NCI-H2196 treated with DMSO at 0.1 percent for 48 hours (cell line): ENCODE results near the gene KRTAP4-7.
"Not testable (repeated sequence)": the region's sequence is repeated elsewhere in the genome, so short reads cannot be mapped to it uniquely, and the experiment has no call there.

ENCODE experiments used
- DNase-seq: peaks from one replicate; lab custom pipeline; 2025; ENCODE audit not compliant: unreplicated experiment; lab: John Stamatoyannopoulos, UW

KRTAP4-7 gene

DNA sequence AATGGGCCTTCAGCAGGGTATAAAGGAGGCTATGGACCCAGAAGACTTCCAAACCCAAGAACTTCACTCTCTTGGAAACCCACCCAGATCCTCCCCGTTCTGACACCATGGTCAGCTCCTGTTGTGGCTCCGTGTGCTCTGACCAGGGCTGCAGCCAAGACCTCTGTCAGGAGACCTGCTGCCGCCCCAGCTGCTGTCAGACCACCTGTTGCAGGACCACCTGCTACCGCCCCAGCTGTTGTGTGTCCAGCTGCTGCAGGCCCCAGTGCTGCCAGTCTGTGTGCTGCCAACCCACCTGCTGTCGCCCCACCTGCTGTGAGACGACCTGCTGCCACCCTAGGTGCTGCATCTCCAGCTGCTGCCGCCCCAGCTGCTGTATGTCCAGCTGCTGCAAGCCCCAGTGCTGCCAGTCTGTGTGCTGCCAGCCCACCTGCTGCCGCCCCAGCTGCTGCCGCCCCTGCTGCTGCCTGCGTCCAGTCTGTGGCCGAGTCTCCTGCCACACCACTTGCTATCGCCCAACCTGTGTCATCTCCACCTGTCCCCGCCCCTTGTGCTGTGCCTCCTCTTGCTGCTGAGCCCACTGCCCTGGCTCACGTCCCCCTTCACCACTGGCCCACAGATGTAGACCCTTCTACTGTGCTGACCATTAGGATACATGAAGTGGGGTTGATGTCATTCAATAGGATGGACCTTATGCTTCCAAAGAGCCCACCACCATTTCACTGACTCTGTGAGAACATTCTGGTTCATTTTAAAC lies at the start of gene KRTAP4-7:
KRTAP4-7 (plus strand) TSS at position 51 of the 757 bp plus-strand sequence; CDS start at position 108, 57 bp downstream.
- not testable (repeated sequence) for DNase-seq

DNA sequence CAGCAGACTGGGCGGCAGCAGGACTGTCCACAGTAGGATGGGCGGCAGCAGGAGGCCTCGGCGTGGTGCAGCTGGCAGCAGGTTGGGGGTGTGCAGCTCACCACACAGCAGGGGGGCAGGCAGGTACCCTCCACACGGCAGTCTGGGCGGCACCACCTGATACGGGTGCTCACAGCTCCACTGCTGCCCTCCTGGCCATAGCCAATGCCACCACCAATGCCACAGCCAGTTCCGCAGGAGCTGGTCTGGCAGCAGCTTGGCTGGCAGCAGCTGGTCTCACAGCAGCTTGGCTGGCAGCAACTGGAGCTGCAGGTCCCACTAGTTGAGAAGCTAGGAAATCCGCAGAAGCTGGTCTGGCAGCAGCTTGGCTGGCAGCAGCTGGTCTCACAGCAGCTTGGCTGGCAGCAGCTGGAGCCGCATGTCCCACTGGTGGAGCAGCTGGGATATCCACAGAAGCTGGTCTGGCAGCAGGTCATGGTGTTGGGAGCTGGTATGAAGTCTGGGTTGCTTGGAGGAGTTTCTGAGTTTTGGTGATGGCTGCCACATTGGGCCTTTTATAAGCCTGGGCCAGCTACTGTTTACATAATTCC lies 49.5 kb upstream of the KRTAP4-7 start, which contains the start of gene KRTAP1-3:
KRTAP1-3 (minus strand) TSS at position 529 of the 590 bp plus-strand sequence; CDS start at position 476, 53 bp downstream.
- DNase-seq: peak; percentile 34

DNA sequence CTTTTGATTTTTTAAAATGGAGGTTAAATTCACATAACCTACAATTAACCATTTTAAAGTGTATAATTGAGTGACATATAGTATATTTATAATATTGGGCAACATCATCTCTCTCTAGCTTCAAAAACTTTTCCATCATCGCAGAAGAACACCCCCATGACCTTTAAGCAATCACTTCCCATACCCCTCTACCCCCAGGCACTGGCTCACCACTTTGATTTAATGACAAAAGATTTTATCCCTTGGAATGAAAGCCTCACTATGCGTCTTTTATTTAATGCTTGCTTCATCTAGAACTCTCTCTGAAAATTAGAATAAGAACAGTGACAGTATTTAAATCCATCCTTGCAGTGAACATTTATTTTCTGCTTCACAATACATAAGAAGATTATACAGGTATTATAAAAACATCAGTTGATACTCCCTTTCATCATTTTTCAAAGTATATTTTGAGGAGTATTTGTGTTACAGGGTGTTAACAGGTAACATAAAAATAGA lies 46.0 kb upstream of the KRTAP4-7 start:
- no peak for DNase-seq

DNA sequence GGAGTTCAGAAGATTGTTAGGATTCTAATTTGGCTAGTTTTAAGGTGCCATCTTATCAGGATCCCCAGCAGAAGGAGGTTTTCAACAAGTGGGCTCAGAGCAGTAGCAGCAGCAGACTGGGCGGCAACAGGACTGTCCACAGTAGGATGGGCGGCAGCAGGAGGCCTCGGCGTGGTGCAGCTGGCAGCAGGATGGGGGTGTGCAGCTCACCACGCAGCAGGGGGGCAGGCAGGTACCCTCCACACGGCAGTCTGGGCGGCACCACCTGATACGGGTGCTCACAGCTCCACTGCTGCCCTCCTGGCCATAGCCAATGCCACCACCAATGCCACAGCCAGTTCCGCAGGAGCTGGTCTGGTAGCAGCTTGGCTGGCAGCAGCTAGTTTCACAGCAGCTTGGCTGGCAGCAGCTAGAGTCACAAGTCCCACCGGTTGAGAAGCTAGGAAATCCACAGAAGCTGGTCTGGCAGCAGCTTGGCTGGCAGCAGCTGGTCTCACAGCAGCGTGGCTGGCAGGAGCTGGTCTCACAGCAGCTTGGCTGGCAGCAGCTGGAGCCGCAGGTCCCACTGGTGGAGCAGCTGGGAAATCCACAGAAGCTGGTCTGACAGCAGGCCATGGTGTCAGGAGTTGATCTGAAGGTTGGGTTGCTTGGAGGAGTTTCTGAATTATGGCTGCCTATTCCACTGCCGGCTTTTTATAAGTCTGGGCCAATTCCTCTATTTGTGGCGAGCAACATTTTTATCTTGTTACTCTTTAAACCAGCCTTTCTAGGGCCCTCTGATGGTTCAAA lies 43.0 kb upstream of the KRTAP4-7 start, which contains the start of gene KRTAP1-1:
KRTAP1-1 (minus strand) TSS at position 668 of the 789 bp plus-strand sequence; CDS start at position 615, 53 bp downstream.
- not testable (repeated sequence) for DNase-seq

DNA sequence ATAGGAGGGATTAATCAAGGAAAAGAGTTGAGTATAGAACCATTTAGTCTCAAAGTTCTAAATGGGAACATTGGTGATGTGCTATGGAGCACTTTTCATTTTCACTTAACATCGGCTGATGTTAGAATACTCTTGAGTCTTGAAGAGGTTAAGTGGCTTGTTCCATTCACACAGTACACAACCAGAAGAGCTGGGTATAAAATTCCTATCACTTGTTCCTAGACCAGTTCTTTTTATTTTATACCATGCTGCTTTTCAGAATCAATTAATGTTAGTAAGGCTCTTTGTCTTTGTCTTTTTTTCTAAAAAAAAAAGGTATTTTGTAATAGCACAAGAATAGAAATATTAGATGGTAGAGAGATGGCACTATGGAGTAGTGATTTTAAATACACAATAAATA lies 41.0 kb upstream of the KRTAP4-7 start:
- DNase-seq: no peak

DNA sequence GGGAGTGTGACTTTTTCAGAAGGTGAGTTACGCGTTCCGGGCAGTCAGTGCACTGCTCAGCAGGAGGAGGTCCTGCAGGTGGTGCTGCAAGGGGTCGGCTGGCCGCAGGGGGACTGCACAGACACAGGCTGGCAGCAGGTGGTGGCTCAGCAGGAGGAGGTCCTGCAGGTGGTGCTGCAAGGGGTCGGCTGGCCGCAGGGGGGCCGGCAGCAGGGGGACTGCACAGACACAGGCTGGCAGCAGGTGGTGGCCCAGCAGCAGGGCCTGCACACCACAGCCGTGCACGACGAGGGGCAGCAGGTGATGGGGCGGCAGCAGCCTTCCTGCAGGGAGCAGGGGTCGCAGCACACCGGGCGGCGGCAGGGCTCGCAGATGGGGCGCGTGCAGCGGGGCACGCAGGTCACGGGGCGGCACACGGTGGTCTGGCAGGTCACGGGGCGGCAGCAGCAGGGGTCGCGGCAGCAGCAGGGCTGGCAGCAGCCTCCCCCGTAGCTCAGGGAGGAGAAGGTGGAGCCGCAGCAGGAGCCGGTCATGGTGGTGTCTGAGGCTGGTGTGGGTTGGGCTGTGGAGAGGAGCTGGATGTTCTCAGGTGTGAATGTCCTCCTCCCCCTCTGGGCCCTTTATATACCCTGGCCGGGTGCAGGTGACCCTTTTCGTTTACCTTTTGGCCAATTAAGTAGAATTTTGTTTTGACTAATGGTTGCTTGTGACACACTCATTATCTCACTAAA lies 37.0 kb upstream of the KRTAP4-7 start, which contains the start of gene KRTAP2-1:
KRTAP2-1 (minus strand) TSS at position 582 of the 731 bp plus-strand sequence; CDS start at position 533, 49 bp downstream.
- not testable (repeated sequence) for DNase-seq

DNA sequence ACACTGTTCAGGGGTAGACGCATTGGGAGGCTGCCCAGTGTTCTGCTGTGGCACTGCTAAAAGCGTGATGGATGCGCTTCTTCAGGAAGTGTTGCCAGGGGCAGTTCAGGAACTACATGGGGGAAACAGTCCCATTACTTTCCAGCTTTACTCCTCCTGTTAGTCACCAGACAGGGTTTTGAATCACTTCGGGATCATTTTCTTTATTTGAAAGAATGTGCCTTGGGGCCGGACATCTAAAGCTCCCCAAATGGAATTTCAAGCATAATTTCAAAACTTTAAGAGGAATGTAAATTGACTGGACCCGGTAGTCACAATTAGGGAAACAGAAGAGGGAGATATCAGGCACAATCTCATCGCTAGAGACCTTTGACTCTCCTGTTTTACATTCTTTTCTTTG lies 35.5 kb upstream of the KRTAP4-7 start:
- DNase-seq: no peak

DNA sequence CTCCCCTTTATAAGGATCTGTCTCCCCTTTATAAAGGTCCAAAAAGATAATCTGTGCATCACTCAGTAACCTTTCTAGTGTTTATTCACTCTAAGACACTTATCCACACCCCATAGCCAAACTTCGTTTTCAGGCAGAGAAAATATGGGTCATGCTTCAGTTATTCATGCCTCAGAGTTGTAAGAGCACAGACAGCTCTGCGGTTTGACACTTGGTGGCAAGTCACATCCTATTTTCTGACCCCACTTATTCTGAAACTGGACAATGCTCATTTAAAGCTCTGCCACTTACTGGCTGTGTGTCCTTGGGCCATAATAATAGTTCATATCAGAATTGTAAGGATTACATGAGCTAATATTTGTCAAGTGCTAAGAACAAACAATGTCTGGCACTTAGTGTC lies 34.8 kb upstream of the KRTAP4-7 start:
- DNase-seq: no peak

DNA sequence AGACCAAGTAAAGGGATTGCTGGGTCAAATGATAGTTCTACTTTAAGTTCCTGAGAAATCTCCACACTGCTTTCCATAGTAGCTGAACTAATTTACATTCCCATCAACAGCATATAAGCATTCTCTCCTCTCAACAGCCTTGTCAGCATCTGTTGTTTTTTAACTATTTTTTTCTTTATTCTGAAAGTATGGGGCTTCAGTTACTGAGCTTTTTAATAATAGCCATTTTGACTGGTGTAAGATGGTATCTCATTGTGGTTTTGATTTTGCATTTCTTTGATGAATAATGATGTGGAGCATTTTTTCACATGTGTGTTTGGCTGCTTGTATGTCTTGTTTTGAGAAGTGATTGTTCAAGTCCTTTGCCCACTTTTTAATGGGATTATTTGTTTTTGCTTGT lies 31.4 kb upstream of the KRTAP4-7 start:
- DNase-seq: no peak

DNA sequence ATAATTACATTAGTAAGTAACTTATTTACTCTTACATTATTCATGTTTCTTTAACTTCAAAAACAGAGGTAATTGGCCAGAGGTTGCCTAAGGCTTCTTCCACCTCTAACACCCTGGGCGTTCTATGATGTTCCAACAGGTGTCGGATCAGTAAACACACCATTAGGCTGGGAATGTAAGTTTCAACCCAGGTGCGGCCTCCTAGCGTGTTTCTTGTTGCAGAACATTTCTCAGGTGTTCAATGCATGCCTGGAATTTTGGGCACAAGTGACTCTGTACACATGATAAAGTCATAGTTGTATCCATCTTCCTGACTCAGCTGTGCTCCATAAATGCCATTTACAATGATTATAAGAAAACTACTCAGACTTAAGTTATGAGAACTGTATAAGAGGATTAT lies 29.9 kb upstream of the KRTAP4-7 start:
- no peak for DNase-seq

DNA sequence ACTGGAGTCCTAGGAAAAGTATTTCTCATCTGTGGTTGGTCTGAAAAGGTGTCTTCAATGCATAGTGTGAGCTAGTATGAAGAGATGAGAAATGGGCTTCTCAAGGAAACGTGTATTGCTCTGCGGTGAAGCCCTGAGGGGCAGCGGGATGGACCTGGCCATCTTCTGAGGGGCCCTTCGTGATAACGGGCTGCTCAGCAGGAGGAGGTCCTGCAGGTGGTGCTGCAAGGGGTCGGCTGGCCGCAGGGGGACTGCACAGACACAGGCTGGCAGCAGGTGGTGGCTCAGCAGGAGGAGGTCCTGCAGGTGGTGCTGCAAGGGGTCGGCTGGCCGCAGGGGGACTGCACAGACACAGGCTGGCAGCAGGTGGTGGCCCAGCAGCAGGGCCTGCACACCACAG lies 29.4 kb upstream of the KRTAP4-7 start:
- not testable (repeated sequence) for DNase-seq

DNA sequence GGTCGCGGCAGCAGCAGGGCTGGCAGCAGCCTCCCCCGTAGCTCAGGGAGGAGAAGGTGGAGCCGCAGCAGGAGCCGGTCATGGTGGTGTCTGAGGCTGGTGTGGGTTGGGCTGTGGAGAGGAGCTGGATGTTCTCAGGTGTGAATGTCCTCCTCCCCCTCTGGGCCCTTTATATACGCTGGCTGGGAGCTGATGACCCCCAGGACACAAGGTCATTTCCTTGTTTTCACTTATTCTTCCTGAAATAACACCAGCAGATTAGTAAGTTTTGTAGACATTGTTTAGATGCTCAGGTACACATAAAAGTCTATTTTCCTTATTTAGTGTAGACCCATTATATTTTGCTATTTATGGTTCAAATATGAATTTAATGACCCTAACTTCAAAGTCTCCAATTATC lies 28.8 kb upstream of the KRTAP4-7 start, which contains the start of gene KRTAP2-2:
KRTAP2-2 (minus strand) TSS at position 101 of the 400 bp plus-strand sequence; CDS start at position 82, 19 bp downstream.
- DNase-seq: not testable (repeated sequence)

DNA sequence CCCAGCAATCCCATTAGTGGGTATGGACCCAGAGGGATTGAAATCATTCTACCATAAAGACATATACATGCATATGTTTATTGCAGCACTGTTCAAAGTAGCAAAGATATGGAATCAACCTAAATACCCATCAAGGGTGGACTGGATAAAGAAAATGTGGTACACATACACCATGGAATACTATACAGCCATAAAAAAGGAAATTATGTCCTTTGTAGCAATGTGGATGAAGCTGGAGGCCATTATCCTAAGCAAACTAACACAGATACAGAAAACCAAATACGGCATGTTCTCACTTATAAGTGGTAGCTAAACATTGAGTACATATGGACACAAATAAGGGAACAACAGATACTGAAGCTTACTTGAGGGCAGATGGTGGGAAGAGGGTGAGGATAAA lies 26.4 kb upstream of the KRTAP4-7 start:
- DNase-seq: no peak

DNA sequence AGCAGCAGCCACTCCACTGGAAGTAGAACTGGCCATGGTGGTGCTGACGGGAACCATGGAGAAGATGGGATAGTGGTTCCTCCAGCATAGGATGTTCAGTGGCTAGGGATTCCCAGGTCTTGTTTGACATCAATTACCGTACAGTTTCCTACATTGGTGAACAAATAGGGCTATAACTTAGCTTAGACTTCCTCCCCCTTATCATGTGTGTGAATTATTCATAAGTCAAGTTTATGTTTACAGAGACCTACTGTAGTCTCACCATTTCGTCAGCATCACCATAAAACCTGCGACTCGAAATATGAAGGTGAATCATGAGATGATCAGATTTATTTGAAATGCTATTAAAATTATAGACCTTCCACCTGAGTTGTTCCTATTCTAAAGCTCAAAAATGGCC lies 25.2 kb upstream of the KRTAP4-7 start:
- no peak for DNase-seq

DNA sequence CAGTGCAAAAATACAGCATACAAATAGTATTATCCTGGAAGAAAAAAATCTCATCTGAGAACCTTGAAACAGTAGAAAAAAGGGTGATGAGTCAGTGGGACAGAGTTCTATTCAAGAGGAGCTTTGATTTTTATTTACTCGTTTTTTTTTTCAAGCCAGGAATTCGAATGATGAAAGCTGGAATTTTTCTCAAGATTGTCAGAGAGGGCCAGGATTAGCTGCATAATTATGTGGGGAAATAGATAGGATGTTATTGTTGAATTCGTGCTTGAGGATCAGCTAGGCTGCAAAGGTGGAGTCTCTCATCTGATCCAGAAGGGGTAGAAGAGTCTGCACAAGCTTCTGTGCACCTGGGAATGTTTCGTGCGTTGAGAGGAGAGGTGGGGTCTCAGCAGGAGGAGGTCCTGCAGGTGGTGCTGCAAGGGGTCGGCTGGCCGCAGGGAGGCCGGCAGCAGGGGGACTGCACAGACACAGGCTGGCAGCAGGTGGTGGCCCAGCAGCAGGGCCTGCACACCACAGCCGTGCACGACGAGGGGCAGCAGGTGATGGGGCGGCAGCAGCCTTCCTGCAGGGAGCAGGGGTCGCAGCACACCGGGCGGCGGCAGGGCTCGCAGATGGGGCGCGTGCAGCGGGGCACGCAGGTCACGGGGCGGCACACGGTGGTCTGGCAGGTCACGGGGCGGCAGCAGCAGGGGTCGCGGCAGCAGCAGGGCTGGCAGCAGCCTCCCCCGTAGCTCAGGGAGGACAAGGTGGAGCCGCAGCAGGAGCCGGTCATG lies 24.5 kb upstream of the KRTAP4-7 start:
- not testable (repeated sequence) for DNase-seq

DNA sequence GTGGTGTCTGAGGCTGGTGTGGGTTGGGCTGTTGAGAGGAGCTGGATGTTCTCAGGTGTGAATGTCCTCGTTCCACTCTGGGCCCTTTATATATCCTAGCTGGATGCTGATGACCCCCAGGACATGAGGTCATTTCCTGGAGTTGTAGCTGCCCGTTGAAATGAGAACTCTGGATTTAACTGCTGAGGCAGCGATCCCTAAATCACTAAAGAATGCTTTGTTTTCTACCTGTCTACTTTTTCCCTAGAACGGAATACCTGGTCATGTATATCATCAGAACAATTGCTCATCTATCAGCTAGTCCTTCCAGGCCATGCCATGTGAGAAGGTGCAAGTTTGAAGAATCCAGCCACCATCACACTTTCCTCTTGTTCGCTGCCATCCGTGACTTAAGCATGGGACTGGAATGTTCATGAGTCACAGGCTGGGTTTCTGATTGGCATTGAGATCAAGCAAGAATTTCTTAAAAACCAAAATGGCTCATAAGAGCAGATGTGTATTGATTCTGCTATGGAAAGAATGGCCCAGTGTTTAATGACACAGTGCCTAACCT lies 23.8 kb upstream of the KRTAP4-7 start, which contains the start of gene KRTAP2-3:
KRTAP2-3 (minus strand) TSS at position 63 of the 553 bp plus-strand sequence. CDS start 64 bp downstream, outside the sequence.
- no peak for DNase-seq

DNA sequence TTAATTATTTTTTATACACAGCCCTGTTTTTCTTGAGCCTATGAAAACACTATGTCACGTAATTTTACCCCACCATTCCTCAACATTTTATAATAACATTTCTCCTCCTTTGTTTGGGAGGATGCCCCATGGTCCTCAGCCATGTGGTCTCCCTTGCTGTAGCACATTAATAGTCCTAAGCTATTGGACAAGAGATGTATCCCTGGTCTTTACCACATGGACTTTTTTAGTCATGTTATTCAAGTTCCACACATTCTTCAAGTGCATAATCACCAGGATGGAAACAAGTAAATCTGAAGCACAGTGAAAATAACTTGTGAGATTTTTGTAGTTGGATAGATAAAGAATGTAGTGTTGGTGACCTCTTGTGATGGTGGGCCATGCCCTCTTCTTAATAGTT lies 22.0 kb upstream of the KRTAP4-7 start:
- DNase-seq: no peak

DNA sequence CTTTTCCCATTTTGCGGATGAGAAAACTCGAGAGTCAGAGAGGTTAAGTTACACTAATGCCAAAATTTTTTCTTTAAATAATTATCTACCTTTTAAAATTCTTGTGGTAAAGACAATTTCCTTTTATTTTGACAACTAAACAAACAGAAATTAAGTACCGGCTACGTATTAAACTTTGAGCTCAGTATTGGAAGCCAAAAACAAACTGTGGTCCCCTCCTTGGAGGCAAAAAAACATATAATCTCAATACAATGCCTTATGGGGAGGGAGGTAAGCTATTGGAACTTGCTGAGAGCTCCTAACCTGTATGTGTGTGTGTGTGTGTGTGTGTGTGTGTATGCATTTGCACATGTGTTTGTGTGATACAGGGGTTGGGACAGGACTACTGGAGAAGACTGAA lies 20.5 kb upstream of the KRTAP4-7 start:
- no peak for DNase-seq

DNA sequence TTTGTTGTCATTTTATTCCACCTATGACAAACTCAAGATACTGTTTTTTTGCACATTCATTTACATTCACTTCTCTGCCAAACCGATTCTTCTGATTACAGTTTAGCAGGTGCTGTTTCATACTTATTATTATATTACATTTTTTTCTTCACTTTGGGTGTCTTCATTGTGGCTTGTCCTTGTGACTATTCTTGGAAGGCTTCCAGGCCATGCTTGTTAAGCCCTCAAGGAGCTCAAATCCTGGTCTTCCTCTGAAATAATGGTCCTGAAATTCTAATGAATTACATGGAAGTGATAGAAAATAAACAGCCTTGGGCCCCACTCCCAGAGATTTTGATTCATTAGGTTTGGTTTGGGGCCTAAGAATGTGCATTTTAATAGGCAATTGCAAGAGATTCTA lies 19.6 kb upstream of the KRTAP4-7 start:
- no peak for DNase-seq
